Measurements from ENCODE around the gene PKLR.

- TF ChIP-seq CTCF (IDR thresholded peaks at IDR 0.05; ENCODE audit: low read depth, low read length, missing input control) (no peak), EGR1 (IDR thresholded peaks at IDR 0.05; ENCODE audit: low read depth in 2 of 2) (no peak), YY1 (IDR thresholded peaks at IDR 0.05) (no peak), JUND (IDR thresholded peaks at IDR 0.05) (no peak), TAF1 (conservative IDR thresholded peaks at IDR 0.05) (no peak), RXRA (IDR thresholded peaks at IDR 0.05) (no peak), SP1 (IDR thresholded peaks at IDR 0.05) (no peak), ZBTB33 (IDR thresholded peaks at IDR 0.05) (no peak)
Observed at GRCh38 chr1:155278689-155279160, 22.5 kb downstream of the PKLR start.
